Measurements from ENCODE around the gene AHCTF1. TPM values are rescaled to one million over a fixed set of nuclear protein-coding genes. Genes with fewer than 3 reads are reported as not detected.
"Not testable (repeated sequence)": the region's sequence is repeated elsewhere in the genome, so short reads cannot be mapped to it uniquely, and the experiment has no call there.

Gene AHCTF1
- total RNA-seq, 3 donors from 2014 or later: 49.4 to 55.4 (median 51.7) TPM

- no peaks in the 10 kb centered on the region for H3K27me3 Mint-ChIP-seq (ENCODE audit: low read depth)
- H3K4me3 Mint-ChIP-seq: no peak overlapping the region
- no peak for DNase-seq
- no peak for ATAC-seq
- peaks cover 6% of the 10 kb centered on the region for H3K4me1 Mint-ChIP-seq (ENCODE audit: low read depth)
- no peaks in the 10 kb centered on the region for H3K9me3 Mint-ChIP-seq
- peaks cover 59% of the 10 kb centered on the region for H3K36me3 Mint-ChIP-seq (ENCODE audit: insufficient read depth)
Observed at GRCh38 chr1:246891105-246891504, 40.6 kb downstream of the AHCTF1 start.

- Mint-ChIP-seq H3K9me3 (no peaks in the 10 kb centered on the region), H3K4me3 (no peak overlapping the region), H3K4me1 (ENCODE audit: low read depth) (peaks cover 6% of the 10 kb centered on the region), H3K36me3 (ENCODE audit: insufficient read depth) (peaks cover 47% of the 10 kb centered on the region), H3K27me3 (ENCODE audit: low read depth) (no peaks in the 10 kb centered on the region)
- no peak for DNase-seq
- ATAC-seq: no peak
Observed at GRCh38 chr1:246888522-246888921, 43.2 kb downstream of the AHCTF1 start.

GRCh38 chr1:246885389-246885788 is 46.4 kb downstream of the AHCTF1 start:
- not testable (repeated sequence) for H3K9me3 Mint-ChIP-seq; ATAC-seq; H3K4me3 Mint-ChIP-seq; H3K27me3 Mint-ChIP-seq (ENCODE audit: low read depth); DNase-seq; H3K4me1 Mint-ChIP-seq (ENCODE audit: low read depth)
- H3K36me3 Mint-ChIP-seq (ENCODE audit: insufficient read depth): peaks cover 37% of the 10 kb centered on the region

- Mint-ChIP-seq H3K9me3 (no peaks in the 10 kb centered on the region), H3K27me3 (ENCODE audit: low read depth) (no peaks in the 10 kb centered on the region), H3K4me3 (no peak overlapping the region), H3K36me3 (ENCODE audit: insufficient read depth) (peaks cover 37% of the 10 kb centered on the region), H3K4me1 (ENCODE audit: low read depth) (peaks cover 9% of the 10 kb centered on the region)
- DNase-seq: no peak
- no peak for ATAC-seq
Observed at GRCh38 chr1:246878551-246878950, 53.2 kb downstream of the AHCTF1 start.

GRCh38 chr1:246876431-246876830 is 55.3 kb downstream of the AHCTF1 start:
- DNase-seq (no peak), ATAC-seq (no peak)
- Mint-ChIP-seq H3K9me3 (no peaks in the 10 kb centered on the region), H3K4me3 (no peak overlapping the region), H3K36me3 (ENCODE audit: insufficient read depth) (peaks cover 48% of the 10 kb centered on the region), H3K27me3 (ENCODE audit: low read depth) (no peaks in the 10 kb centered on the region), H3K4me1 (ENCODE audit: low read depth) (peaks cover 9% of the 10 kb centered on the region)

GRCh38 chr1:246875041-246876026 is 56.4 kb downstream of the AHCTF1 start:
- no peak overlapping the region for H3K4me3 Mint-ChIP-seq
- DNase-seq (no peak), ATAC-seq (peak; percentile 92 to 94)
- peaks cover 9% of the 10 kb centered on the region for H3K4me1 Mint-ChIP-seq (ENCODE audit: low read depth)
- peaks cover 49% of the 10 kb centered on the region for H3K36me3 Mint-ChIP-seq (ENCODE audit: insufficient read depth)
- no peaks in the 10 kb centered on the region for H3K27me3 Mint-ChIP-seq (ENCODE audit: low read depth)
- H3K9me3 Mint-ChIP-seq: no peaks in the 10 kb centered on the region

GRCh38 chr1:246865921-246866320 is 65.8 kb downstream of the AHCTF1 start:
- Mint-ChIP-seq H3K4me3 (no peak overlapping the region), H3K4me1 (ENCODE audit: low read depth) (no peaks in the 10 kb centered on the region), H3K9me3 (no peaks in the 10 kb centered on the region), H3K27me3 (ENCODE audit: low read depth) (no peaks in the 10 kb centered on the region), H3K36me3 (ENCODE audit: insufficient read depth) (peaks cover 22% of the 10 kb centered on the region)
- no peak for DNase-seq
- ATAC-seq: no peak

- not testable (repeated sequence) for H3K4me1 Mint-ChIP-seq (ENCODE audit: low read depth); H3K9me3 Mint-ChIP-seq; DNase-seq; H3K27me3 Mint-ChIP-seq (ENCODE audit: low read depth); ATAC-seq; H3K4me3 Mint-ChIP-seq
- peaks cover 22% of the 10 kb centered on the region for H3K36me3 Mint-ChIP-seq (ENCODE audit: insufficient read depth)
Observed at GRCh38 chr1:246863791-246864190, 68.0 kb downstream of the AHCTF1 start.

GRCh38 chr1:246860401-246860800 is 71.3 kb downstream of the AHCTF1 start:
- no peaks in the 10 kb centered on the region for H3K9me3 Mint-ChIP-seq

GRCh38 chr1:246856371-246856770 is 75.4 kb downstream of the AHCTF1 start:
- Mint-ChIP-seq H3K4me3 (no peak overlapping the region), H3K36me3 (ENCODE audit: insufficient read depth) (peaks cover 55% of the 10 kb centered on the region), H3K9me3 (no peaks in the 10 kb centered on the region), H3K27me3 (ENCODE audit: low read depth) (no peaks in the 10 kb centered on the region), H3K4me1 (ENCODE audit: low read depth) (no peaks in the 10 kb centered on the region)
- DNase-seq (no peak), ATAC-seq (no peak)

More at GRCh38 chr1:246860401-246860800, 71.3 kb downstream of the AHCTF1 start:
- no peaks in the 10 kb centered on the region for H3K27me3 Mint-ChIP-seq (ENCODE audit: low read depth)
- no peak for DNase-seq
- H3K36me3 Mint-ChIP-seq (ENCODE audit: insufficient read depth): peaks cover 38% of the 10 kb centered on the region
- ATAC-seq: no peak
- H3K4me3 Mint-ChIP-seq: no peak overlapping the region
- no peaks in the 10 kb centered on the region for H3K4me1 Mint-ChIP-seq (ENCODE audit: low read depth)

GRCh38 chr1:246850640-246851039 is 81.1 kb downstream of the AHCTF1 start:
- H3K27me3 Mint-ChIP-seq (ENCODE audit: low read depth); H3K9me3 Mint-ChIP-seq; H3K4me3 Mint-ChIP-seq; DNase-seq; ATAC-seq; H3K4me1 Mint-ChIP-seq (ENCODE audit: low read depth): not testable (repeated sequence)
- peaks cover 47% of the 10 kb centered on the region for H3K36me3 Mint-ChIP-seq (ENCODE audit: insufficient read depth)

- Mint-ChIP-seq H3K36me3 (ENCODE audit: insufficient read depth) (peaks cover 20% of the 10 kb centered on the region), H3K4me3 (no peak overlapping the region), H3K27me3 (ENCODE audit: low read depth) (no peaks in the 10 kb centered on the region), H3K9me3 (no peaks in the 10 kb centered on the region), H3K4me1 (ENCODE audit: low read depth) (no peaks in the 10 kb centered on the region)
- ATAC-seq (no peak), DNase-seq (no peak)
Observed at GRCh38 chr1:246843876-246844275, 87.9 kb downstream of the AHCTF1 start.

- peaks cover 17% of the 10 kb centered on the region for H3K36me3 Mint-ChIP-seq (ENCODE audit: insufficient read depth)
- not testable (repeated sequence) for ATAC-seq; H3K9me3 Mint-ChIP-seq; H3K4me3 Mint-ChIP-seq; DNase-seq; H3K27me3 Mint-ChIP-seq (ENCODE audit: low read depth); H3K4me1 Mint-ChIP-seq (ENCODE audit: low read depth)
Observed at GRCh38 chr1:246840761-246841160, 91.0 kb downstream of the AHCTF1 start.

GRCh38 chr1:246838118-246838456 is 93.7 kb downstream of the AHCTF1 start:
- Mint-ChIP-seq H3K4me1 (ENCODE audit: low read depth) (peaks cover 2% of the 10 kb centered on the region), H3K4me3 (no peak overlapping the region), H3K36me3 (ENCODE audit: insufficient read depth) (peaks cover 10% of the 10 kb centered on the region), H3K9me3 (no peaks in the 10 kb centered on the region), H3K27me3 (ENCODE audit: low read depth) (peaks cover 5% of the 10 kb centered on the region)
- ATAC-seq (no peak), DNase-seq (no peak)

Measured in activated T-cell treated with anti-CD3 and anti-CD28 coated beads, Interleukin-2, amount 50 U/mL, for 4 hours (primary cell).